ENCODE measurements around the gene HNRNPC.

GRCh38 chr14:21205678-21206581 is 63.3 kb downstream of the HNRNPC start:
- no peak for TF ChIP-seq CTCF (IDR thresholded peaks at IDR 0.05)
- TF ChIP-seq ZFX (IDR thresholded peaks at IDR 0.05; ENCODE audit: borderline replicate concordance), result no peak

All from 22Rv1 (cell line).